ENCODE measurements around the gene PBX1. TPM values are rescaled to one million over a fixed set of nuclear protein-coding genes. Genes with fewer than 3 reads are reported as not detected.

Gene PBX1
- total and polyA plus RNA-seq, 4 donors = 2.2 to 17.3 (median 5.1) TPM

GRCh38 chr1:164577291-164577690, 18.3 kb downstream of the PBX1 start:
- Histone ChIP-seq H3K27me3 (ENCODE audit: control insufficient read depth in 4 of 4, insufficient read depth in 4 of 4, low read length in 3 of 4) (no peaks in the 10 kb centered on the region), H3K27ac (ENCODE audit: low read depth in 1 of 2, low read length in 2 of 2) (no peak overlapping the region), H3K9me3 (ENCODE audit: control insufficient read depth in 4 of 4, low read length in 3 of 4) (no peaks in the 10 kb centered on the region), H3K36me3 (ENCODE audit: control insufficient read depth in 4 of 4, insufficient read depth in 3 of 4, low read depth in 1 of 4, low read length in 3 of 4) (no peaks in the 10 kb centered on the region), H3K4me1 (ENCODE audit: control insufficient read depth in 4 of 4, insufficient read depth in 4 of 4, low read length in 3 of 4) (peaks cover 0 to 2% (median 0%) of the 10 kb centered on the region in 4 donors), H3K4me3 (ENCODE audit: low read depth in 1 of 3, low read length in 3 of 3) (no peak overlapping the region), H3K9ac (ENCODE audit: low read depth in 1 of 2, low read length in 2 of 2) (no peak overlapping the region)
- no peak for TF ChIP-seq REST (IDR thresholded peaks at IDR 0.05)
- TF ChIP-seq GABPA (IDR thresholded peaks at IDR 0.05 in 1 of 2, conservative IDR thresholded peaks at IDR 0.05 in 1 of 2) = no peak
- no peak for TF ChIP-seq CTCF (IDR thresholded peaks at IDR 0.05; ENCODE audit: low read depth, low read length, missing input control)
- no peak for TF ChIP-seq RXRA (IDR thresholded peaks at IDR 0.05)
- no peak for TF ChIP-seq MAX (IDR thresholded peaks at IDR 0.05)
- no peak for TF ChIP-seq YY1 (IDR thresholded peaks at IDR 0.05)
- TF ChIP-seq ATF3 (IDR thresholded peaks at IDR 0.05) = no peak
- no peak for TF ChIP-seq RAD21 (IDR thresholded peaks at IDR 0.05)
- no peak for TF ChIP-seq JUND (IDR thresholded peaks at IDR 0.05)
- no peak for TF ChIP-seq TAF1 (conservative IDR thresholded peaks at IDR 0.05)
- no peak for TF ChIP-seq FOXA1 (IDR thresholded peaks at IDR 0.05)
- no peak for TF ChIP-seq NR2F2 (IDR thresholded peaks at IDR 0.05)
- TF ChIP-seq HNF4A (conservative IDR thresholded peaks at IDR 0.05) = no peak
- no peak for TF ChIP-seq ZBTB33 (IDR thresholded peaks at IDR 0.05)
- TF ChIP-seq FOXA2 (IDR thresholded peaks at IDR 0.05) = no peak
- TF ChIP-seq HNF4G (IDR thresholded peaks at IDR 0.05) = no peak
- no peak for TF ChIP-seq SP1 (IDR thresholded peaks at IDR 0.05)
- TF ChIP-seq EGR1 (IDR thresholded peaks at IDR 0.05; ENCODE audit: low read depth in 2 of 2) = no peak
- WGBS = 85% methylated on average over 3 of the region's 3 CpGs
- DNase-seq (ENCODE audit: low spot score) = no peak
